Stimulated activated CD8-positive, alpha-beta memory T cell treated with anti-CD3 and anti-CD28 coated beads, Interleukin-15, amount 100 ng/mL, for 4 hours (primary cell): ENCODE measurements around the gene DNAJC12.
"Not testable (repeated sequence)": the region's sequence is repeated elsewhere in the genome, so short reads cannot be mapped to it uniquely, and the experiment has no call there.

ENCODE experiments used
- DNase-seq, 2 donors: peaks; one replicate each; pipeline ENCODE4 v3.0.0-alpha.2; 2020; ENCODE audit warnings: low read depth in 2 of 2

The DNAJC12 gene

DNA sequence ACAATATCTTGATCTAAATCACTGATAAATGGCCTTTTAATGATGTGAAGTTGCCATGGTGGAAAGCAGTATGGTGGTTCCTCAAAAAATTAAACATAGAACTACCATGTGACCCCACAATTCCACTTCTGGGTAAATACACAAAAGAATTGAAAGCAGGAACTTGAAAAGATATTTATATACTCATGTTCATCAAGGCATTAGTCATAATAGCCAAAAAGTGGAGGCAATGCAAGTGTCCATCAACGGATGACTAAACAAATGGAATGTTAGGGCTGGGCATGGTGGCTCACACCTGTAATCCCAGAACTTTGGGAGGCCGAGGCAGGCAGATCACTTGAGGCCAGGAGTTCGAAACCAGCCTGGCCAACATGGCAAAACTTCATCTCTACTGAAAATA, 2.0 kb upstream of the DNAJC12 start:
- no peak for DNase-seq

DNA sequence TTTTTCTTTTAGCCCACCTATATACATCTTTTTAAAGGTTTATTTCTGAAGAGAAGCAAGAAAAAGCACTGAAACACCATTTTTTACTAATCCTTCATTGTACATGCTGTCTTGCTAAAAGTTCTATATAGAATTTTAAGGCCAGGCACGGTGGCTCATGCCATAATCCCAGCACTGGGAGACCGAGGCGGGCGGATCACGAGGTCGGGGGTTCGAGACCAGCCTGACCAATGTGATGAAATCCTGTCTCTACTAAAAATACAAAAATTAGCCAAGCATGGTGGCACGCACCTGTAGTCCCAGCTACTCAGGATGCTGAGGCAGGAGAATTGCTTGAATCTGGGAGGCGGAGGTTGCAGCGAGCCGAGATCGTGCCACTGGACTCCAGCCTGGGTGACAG, 1.5 kb upstream of the DNAJC12 start:
- not testable (repeated sequence) for DNase-seq

DNA sequence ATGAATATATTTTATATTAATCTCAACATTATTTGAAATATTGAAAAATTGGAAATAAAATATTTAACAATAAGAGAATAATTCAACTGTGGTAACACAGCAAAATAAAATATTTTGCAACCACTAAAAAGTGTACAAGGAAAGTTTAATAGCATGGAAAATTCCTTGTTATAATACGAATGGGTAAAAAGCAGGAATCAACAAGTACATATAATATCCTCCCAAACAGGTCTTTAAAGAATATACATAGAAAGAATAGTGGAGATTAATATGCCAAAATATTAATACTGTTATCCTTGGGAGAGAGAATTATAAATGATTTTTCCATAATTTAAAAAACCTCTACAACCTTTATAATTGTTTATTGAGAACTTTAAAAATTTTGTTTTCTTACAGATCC, 1.0 kb downstream of the DNAJC12 start:
- no peak for DNase-seq

DNA sequence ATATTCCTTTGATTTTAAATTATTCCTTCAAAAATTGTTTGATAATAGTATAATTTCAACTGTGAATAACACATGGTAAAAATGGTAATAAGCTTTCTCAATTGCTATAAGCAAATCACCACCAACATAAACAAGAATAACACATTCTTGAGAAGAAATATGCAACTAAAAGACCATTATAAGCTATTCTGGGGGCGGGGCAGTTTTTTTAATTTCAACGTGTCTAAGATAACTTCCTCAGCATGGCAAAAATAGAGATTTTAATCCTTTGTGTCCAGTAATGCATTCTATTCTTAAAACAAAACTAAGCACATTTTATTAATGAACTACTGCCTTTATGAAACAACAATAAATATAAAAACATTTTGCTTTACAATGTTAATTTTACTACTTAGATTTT, 1.5 kb downstream of the DNAJC12 start:
- DNase-seq, result no peak

DNA sequence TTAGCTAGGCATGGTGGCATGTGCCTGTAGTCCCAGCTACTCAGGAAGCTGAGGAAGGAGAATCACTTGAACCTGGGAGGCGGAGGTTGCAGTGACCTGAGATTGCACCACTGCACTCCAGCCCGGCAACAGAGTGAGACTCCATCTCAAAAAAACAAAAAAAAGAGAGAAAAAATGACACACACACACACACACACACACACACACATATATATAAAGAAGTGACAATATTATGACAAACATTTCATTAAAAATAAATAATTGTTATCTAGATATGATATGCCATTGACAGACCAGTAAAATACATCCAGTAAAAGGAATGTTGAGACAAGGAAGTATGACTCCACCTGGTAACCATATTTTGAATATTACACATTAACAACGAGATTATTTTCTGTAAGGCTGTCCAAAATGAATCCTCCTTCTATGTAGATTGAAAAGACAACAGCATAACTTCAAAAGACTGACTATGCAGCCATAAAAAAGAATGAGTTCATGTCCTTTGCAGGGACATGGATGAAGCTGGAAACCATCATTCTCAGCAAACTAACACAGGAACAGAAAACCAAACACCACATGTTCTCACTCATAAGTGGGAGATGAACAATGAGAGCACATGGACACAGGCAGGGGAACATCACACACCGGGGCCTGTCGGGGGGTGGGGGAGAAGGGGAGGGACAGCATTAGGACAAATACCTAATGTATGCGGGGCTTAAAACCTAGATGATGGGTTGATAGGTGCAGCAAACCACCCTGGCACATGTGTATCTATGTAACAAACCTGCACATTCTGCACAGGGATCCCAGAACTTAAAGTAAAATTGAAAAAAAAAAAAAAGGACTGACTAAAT, 2.2 kb downstream of the DNAJC12 start:
- not testable (repeated sequence) for DNase-seq

DNA sequence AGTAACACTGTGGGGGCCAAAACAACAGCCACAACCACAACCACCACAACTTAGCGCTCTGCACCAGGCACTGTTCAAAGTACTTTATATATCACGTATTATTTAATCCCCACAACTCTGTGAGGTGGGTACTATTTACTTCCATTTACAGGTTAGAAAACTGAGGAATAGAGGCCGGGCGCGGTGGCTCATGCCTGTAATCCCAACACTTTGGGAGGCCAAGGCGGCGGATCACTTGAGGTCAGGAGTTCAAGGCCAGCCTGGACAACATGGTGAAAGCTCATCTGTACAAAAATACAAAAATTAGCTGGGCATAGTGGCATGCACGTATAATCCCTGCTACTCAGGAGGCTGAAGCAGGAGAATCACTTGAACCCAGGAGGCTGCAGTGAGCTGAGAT, 3.6 kb downstream of the DNAJC12 start:
- no peak for DNase-seq

DNA sequence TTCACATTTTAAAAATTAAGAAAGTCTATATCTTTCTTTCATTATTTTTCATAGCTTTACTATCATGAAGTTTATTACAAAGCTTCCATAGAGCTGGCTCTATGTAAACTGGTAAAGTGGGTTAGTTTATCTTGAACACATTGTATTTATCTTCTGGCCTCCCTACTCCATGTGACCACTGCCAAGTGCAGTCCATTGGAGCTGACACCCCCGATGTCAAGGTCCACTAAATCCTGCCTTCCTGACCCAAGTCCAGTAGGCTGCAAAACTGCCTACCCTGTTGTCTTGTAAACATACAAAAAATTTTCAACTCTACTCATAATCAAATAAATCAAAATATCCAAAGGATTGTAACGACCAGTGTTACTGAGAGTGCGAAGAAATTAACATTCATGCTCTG, 10.2 kb downstream of the DNAJC12 start:
- no peak for DNase-seq

DNA sequence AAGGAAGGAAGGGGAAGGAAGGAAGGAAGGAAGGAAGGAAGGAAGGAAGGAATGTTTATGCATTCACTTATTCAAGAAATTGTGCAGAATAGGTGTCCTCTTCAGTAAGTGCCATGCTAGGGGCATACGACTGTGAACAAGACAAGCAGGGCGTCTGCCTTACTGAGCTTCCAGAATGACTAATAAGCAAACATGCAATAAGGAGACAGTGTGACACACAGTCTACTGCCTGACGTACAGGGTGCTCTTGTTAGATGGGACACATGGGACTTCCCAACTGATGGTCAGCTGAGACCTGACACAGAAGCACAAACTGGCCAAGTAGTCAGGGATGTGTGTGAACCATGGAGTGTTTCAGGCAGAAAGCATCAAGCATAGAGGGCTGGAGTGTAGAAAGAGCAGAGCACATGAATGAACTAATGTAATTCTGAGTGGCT, 18.2 kb downstream of the DNAJC12 start:
- no peak for DNase-seq

DNA sequence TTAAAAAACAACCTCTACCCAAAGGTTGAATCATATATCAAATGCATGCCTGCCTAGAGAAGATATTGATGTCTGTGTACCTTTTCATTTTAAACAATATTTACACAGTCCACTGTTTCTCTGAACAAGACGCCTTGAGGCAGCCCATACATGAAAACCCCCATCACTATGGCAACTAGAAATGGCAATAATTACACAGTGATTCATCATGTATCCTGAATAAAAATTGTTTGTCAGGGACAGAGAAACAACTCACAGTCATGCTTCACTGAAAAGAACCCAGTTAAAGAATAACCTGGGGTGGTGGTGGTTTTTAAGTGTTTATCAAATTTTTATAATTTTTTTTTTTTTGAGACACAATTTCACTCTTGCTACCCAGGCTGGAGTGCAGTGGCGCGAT, 19.7 kb downstream of the DNAJC12 start:
- no peak for DNase-seq

DNA sequence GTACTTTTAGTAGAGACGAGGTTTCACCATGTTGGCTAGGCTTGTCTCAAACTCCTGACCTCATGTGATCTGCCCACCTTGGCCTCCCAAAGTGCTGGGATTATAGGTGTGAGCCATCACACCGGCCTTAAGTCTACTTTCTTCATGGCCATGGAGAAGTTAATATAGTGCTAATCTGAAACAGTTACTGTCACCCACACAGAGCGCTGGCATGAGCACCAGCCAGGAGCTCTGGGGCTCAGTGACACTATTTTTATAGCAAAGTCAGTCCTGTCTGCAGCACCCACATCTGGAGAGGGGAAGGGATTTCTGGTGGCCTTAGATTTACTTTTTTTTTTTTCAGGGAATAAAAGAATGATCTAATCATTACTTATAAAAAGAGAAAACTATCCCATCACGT, 21.3 kb downstream of the DNAJC12 start:
- no peak for DNase-seq

DNA sequence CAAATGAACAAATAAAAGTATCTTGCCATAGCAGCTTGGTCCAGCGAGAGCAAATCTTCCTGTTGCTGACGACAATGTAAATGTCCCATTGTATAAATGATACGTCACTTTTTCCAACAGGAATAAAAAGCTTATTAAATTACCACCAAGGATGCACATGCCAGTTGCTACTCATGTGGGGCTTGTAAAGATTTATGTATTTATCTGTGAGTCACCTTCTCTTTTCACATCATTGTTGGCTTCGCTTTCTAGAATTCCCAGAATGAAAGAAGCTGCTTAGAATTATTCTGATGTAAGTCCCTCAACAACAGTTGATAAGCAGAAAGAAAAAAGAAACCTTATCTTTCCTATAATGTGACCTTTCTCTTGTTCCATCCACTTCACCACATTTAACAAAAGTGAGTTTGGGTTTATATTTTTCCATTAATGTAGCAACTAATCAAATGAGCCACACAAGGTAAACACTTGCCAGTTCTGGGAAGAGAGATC, 22.4 kb downstream of the DNAJC12 start:
- no peak for DNase-seq

DNA sequence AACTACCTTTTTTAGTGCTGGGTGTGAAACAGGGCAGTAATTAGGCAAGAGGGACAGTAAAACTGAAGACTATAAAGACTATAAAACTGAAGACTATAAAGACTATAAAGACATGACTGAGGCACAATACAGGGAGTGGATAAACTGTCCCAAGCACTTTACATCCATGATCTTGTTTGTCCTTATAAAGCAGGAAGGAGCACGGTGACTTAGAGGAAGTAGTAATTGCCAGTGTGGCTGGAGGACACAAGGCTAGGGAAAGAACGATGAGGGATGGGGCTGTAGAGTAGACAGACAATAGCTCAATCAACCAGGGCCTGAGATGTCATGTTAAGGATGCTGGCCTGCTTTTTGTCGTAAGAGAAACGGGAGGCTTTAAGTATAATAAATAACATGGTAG, 26.0 kb downstream of the DNAJC12 start:
- DNase-seq, result no peak

DNA sequence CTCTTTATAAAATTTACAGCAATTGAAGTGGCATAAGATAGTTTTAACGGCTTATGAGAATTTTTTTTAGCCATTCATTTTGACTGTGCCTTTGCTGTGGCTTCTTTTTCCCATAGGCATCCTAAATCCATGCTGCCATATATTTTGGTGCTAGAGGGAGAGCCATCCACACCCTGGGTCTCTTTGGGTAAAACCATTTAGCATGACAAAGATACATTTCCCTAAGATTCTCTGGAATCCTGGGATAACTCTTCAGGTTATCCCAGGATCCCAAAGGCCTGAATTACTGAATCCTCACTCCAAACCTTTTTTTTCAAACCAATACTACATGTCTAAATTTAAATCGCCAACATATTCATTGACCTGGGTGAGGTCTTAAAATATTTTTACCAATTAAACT, 28.9 kb downstream of the DNAJC12 start:
- no peak for DNase-seq

DNA sequence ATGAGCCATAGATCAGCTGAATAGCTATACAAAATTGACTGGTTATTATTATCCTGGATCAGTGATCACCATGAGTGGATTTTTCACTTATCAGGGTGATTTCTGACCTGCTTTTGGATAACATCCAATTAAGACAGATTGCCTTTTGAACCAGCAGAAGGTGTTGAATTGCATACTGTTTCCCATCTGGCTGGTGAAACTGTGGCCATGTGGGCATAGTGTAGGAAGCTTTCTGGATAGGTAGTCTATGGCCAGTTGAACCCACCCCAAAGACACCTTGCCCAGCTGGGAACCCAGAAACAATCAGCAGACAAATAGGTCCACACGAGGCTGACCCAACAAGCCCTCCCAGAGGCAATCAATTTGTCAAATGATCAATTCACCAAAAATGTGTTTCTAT, 29.3 kb downstream of the DNAJC12 start:
- DNase-seq, result no peak

DNA sequence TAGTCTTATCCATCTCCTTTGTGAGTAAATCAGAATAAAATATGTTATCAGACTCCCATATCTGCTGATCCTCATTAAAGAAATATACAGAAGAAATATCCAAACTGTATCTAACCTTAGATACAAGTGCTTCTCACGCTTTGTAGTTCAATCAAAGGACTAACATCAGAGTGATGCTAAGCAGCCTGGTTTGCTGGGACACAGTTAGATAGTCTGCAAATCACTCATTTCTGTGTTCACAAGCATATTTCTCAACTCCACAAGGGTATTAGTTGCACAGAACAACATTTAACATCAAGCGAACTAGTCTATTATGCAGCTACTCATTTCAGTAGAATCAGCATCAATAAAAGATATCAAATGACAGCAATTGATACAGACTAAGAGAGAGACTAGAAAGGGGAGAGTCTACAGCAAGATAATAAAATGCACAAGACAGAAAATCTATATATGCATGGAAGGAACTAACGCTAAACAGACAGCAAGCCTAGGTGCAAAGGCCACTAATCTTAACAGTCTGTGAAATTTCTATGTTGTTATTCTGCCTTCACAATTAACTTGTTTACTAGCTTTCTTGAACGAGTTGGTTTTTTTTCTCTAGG, 30.0 kb downstream of the DNAJC12 start:
- no peak for DNase-seq

DNA sequence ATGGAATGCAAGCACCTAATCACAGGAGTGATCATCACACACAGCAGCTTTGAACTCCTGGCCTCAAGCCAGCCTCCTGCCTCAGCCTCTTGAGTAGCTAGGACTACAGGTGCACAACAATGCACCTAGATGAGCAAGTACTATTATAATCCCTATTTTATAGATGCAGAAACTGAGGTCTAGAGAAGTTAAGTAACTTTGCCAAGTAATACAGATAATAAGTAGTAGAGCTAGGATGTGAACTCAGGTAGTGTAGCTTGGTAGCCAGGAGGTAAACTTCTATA, 33.7 kb downstream of the DNAJC12 start:
- no peak for DNase-seq

DNA sequence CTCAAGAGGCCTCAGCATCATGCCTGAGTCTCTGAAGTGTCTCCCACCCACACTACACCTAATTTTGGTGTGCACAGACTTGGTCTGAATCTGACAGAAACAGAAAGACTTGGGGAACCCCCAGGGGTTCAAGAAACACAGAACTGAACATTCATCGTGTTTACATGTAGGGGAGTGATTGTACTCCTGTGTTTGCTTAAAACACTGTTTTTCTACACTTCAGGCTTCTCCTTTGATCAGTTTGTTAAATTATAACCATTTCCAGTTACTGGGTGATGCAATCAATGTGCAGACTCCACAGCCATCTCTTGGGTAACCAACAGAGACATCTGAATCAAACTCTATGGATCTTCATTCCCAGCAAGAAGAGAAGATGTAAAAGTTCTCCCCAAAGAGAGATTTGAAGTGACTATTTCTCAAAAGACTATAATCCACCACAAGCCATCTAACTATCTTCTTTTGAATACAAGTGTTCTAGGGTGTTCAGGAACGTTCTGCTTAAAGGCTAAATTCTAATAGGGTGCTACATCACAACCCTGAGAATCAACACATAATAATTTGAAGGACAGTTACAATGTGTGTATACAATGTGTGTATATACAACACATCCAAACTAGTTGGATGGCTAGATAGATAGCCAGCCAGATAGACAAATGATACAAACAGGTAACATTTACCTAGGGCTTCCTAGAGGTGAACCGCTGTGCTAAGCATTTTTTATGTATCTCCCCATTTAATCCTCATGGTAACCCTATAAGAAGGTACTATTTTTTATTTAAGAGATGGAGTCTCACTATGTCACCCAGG, 34.2 kb downstream of the DNAJC12 start:
- no peak for DNase-seq

DNA sequence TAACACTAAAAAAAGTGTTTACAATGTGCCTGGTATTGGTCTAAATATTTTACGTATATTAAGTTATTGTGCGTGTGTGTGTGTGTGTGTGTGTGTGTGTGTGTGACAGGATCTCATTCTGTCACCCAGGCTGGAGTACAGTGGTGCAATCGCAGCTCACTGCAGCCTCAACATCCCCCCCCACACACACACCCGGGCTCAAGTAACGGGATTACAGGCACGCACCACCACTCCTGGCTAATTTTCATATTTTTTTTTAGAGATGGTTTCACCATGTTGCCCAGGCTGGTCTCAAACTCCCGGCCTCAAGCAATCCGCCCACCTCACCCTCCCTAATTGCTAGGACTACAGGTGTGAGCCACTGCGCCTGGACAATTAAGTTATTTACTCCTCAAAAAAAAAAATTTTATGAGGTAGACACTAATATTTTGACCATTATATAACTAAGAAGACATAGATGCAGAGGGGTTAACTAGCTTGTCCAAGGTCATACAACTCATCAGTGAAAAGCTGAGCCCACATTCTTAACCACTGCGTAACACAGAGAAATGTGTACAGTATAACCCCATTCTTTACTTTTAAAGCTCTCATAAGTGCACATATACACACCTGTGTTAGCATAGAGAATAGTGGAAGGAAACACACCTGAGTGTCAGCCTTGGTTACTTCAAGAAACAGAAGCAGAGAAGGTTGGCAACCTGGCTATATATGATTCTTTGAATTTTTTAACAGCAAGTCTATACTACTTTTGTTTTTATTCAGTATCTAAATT, 35.0 kb downstream of the DNAJC12 start:
- no peak for DNase-seq

DNA sequence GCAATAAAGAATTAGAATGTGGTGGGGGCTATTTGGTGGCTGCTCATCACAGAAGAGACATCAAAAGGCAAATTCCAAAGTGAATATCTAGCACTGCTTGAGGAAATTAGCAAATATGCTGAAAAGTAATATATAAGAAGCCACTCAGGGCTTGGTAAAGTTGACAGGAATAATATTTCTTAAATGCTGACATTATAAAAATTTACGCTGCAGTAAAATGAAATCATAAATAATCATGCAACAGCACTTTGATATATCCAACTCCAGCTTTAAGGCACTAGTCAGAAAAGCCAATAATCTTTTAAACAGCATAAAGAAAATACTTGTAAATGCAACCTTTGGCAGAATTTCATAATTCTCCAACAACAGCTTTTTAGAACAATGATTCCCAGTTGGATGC, 36.9 kb downstream of the DNAJC12 start:
- no peak for DNase-seq

DNA sequence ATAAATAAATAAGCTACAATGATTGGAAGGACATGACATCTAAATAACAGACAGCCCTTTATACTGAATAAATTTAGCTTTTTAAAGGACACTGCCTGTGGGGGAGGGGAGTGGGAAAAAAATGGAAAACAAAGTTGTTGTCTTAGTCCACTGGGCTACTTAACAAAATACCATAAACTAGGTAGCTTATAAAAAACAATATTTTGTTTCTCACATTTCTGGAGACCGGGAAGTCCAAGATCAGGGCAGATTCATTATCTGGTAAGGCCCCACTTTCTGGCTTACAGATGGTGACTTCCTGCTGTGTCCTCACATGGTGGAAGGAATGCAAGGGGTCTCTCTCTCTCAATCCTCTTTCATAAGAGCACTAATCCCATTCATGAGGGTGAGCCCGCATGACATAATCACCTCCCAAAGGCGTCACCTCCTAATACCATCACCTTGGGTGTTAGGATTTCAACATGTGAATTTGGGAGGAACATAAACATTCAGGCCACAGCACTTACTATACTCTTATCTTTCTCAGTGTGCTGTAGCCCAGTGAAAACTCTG, 43.0 kb downstream of the DNAJC12 start:
- DNase-seq, result no peak

DNA sequence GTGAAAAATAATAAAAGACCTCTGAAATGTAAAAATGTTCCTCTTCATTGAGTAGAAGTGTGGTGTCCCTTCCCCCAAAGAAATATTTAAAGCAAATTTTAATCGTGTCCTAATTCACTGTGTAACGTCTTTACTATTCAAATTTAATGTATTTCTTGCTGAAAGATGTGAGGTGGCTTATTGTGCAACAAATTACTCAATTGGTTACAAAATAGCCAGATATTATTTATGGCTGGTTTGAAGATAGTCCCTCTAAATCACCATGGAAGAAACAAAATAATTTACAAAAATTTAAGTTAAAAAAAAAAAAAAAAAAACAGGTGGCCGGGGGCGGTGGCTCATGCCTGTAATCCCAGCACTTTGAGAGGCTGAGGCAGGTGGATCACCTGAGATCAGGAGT, 43.7 kb downstream of the DNAJC12 start:
- DNase-seq, result no peak

DNA sequence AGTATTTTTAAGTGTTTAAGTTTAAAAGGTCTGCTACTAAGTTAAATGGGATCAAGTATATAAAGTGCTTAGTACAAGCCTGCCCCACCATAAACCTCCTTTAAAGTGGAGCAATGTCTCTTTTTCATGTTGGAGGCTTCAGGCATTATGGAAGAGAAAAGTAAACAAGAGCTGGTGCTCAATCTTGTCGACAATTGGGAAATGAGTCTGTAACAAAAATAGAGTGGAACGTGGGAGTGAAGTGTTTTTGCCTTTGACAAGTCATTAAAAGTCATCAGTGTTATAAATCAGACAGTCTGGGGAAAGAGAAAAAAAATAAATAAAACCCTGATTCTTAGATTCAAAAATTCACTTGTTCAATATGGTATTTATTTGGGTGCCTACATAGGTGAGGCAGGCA, 44.7 kb downstream of the DNAJC12 start:
- DNase-seq, result no peak
